Keratinocyte (primary cell): ENCODE measurements around the gene MASTL.

ENCODE experiments used
- EZH2 ChIP-seq: IDR thresholded peaks from one replicate; pipeline ENCODE4 v1.6.1; 2012; ENCODE audit warnings: inconsistent platforms, mild to moderate bottlenecking, low read length, moderate library complexity
- TF ChIP-seq, protein P1 (sequence below), 3 experiments: IDR thresholded peaks in 1 of 3; conservative IDR thresholded peaks in 1 of 3; optimal IDR thresholded peaks in 1 of 3; 2 replicates in 2 of 3; 3 replicates in 1 of 3; pipeline versions ENCODE3 to v1.5.1; 2011; ENCODE audit warnings: low read length in 3 of 3, mild to moderate bottlenecking in 3 of 3, moderate library complexity in 2 of 3, control low read depth in 1 of 3, inconsistent platforms in 1 of 3; ENCODE audit not compliant: insufficient read depth in 2 of 3; ENCODE audit errors: extremely low read depth in 1 of 3

DNA sequence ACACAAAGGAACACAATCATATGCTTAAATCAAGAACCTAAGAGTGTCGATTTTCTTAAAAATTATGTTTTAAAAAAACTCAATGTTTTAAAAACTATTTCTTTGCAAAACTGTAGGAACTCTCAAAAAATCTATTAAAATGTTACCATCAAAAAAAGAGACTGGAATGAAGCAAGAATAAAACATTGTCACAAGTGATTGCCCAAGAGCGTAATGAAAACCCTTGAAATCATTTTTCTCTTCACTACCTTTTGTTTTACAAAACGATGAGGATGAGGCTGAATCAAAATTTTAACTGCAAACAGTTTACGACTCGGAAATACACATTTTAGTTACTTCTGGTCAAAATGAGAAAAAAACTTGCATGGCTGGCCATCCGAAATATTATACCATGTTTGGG, 1.8 kb upstream of the MASTL start:
- TF ChIP-seq, protein P1, sequence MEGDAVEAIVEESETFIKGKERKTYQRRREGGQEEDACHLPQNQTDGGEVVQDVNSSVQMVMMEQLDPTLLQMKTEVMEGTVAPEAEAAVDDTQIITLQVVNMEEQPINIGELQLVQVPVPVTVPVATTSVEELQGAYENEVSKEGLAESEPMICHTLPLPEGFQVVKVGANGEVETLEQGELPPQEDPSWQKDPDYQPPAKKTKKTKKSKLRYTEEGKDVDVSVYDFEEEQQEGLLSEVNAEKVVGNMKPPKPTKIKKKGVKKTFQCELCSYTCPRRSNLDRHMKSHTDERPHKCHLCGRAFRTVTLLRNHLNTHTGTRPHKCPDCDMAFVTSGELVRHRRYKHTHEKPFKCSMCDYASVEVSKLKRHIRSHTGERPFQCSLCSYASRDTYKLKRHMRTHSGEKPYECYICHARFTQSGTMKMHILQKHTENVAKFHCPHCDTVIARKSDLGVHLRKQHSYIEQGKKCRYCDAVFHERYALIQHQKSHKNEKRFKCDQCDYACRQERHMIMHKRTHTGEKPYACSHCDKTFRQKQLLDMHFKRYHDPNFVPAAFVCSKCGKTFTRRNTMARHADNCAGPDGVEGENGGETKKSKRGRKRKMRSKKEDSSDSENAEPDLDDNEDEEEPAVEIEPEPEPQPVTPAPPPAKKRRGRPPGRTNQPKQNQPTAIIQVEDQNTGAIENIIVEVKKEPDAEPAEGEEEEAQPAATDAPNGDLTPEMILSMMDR (optimal IDR thresholded peaks at IDR 0.05 in 1 of 3, IDR thresholded peaks at IDR 0.05 in 1 of 3, conservative IDR thresholded peaks at IDR 0.05 in 1 of 3; ENCODE audit: extremely low read depth in 1 of 3, insufficient read depth in 2 of 3, low read length in 3 of 3) = no peak
- TF ChIP-seq EZH2 = no peak
